GM10248 (cell line): ENCODE measurements around the gene ZBTB46.

Experiments used
- CTCF ChIA-PET: fragments of 300-600 bp; sonication (Branson Sonifier 250); formaldehyde crosslinking; extraction: SDS; loops from one replicate; lab custom pipeline; 2021; ENCODE audit warnings: antibody characterized with exemption; lab: Yijun Ruan, JAX
- POLR2A ChIA-PET: fragments of 350-650 bp; sonication (Branson Sonifier 250); formaldehyde crosslinking; extraction: SDS; loops from one replicate; lab custom pipeline; 2020; ENCODE audit warnings: antibody characterized with exemption; lab: Yijun Ruan, JAX
- DNase-seq: peaks from one replicate; pipeline ENCODE4 v3.0.0; 2012; ENCODE audit errors: extremely low spot score
- CTCF ChIP-seq: IDR thresholded peaks from 2 replicates; pipeline ENCODE4 v1.5.1; 2012; ENCODE audit warnings: mild to moderate bottlenecking, low read depth; ENCODE audit errors: extremely low read depth, missing control alignments, control extremely low read depth

The ZBTB46 gene

GRCh38 chr20:63828124-63828523 lies 2.9 kb downstream of the ZBTB46 start:
- POLR2A ChIA-PET, result no interaction called here
- DNase-seq, result no peak
- CTCF ChIA-PET, result no interaction called here
- no peak for TF ChIP-seq CTCF

- no peak for DNase-seq
- CTCF ChIA-PET, result no interaction called here
- POLR2A ChIA-PET, result no interaction called here
- no peak for TF ChIP-seq CTCF
Observed at GRCh38 chr20:63826753-63827152, 4.3 kb downstream of the ZBTB46 start.

GRCh38 chr20:63825331-63826118 lies 5.5 kb downstream of the ZBTB46 start:
- ChIA-PET CTCF (no interaction called here), POLR2A (no interaction called here)
- DNase-seq, result no peak
- no peak for TF ChIP-seq CTCF

- ChIA-PET POLR2A (no interaction called here), CTCF (no interaction called here)
- no peak for TF ChIP-seq CTCF
- no peak for DNase-seq
Observed at GRCh38 chr20:63823691-63824311, 7.3 kb downstream of the ZBTB46 start.

GRCh38 chr20:63822276-63822696 lies 8.8 kb downstream of the ZBTB46 start:
- ChIA-PET CTCF (interaction anchor here (0.9 to 1.4 kb wide), 3 partner anchors 11 to 44 kb away, joined by 3 to 4 read pairs (median 3); no protein-coding TSS in a partner anchor), POLR2A (no interaction called here)
- no peak for TF ChIP-seq CTCF
- no peak for DNase-seq

- ChIA-PET POLR2A (no interaction called here), CTCF (interaction anchor here (0.9 to 1.4 kb wide), 4 partner anchors 12 to 85 kb away, joined by 3 to 4 read pairs (median 3); no protein-coding TSS in a partner anchor)
- no peak for TF ChIP-seq CTCF
- no peak for DNase-seq
Observed at GRCh38 chr20:63821811-63822210, 9.3 kb downstream of the ZBTB46 start.
